ENCODE data around the gene MALAT1. TPM values are rescaled to one million over a fixed set of nuclear protein-coding genes. Genes with fewer than 3 reads are reported as not detected.
A peak's percentile ranks its signal among the peaks of the same experiment; 100 is the strongest.

MALAT1 gene
- total and polyA plus RNA-seq, 10 of the 15 experiments (the other 5 are each of a cell fraction or from before 2014, with no cell fraction given) = 448 to 8,160 (median 2,019) TPM

- TF ChIP-seq ZNF622 (IDR thresholded peaks at IDR 0.05) = no peak
- no peak for TF ChIP-seq IRF5 (IDR thresholded peaks at IDR 0.05; ENCODE audit: borderline replicate concordance)
- TF ChIP-seq ZNF24 (IDR thresholded peaks at IDR 0.05) = no peak
- peak; percentile 87 for TF ChIP-seq RB1 (IDR thresholded peaks at IDR 0.05; ENCODE audit: borderline replicate concordance)
- no peak for TF ChIP-seq NFXL1 (IDR thresholded peaks at IDR 0.05; ENCODE audit: borderline replicate concordance)
- TF ChIP-seq MTA2 (IDR thresholded peaks at IDR 0.05; ENCODE audit: low read depth) = peak; percentile 9; the same call in 1 of the 2 replicates
- 0 out of 2 replicates have a peak, but pooled peaks have one; percentile 36 for TF ChIP-seq POLR2AphosphoS2 (IDR thresholded peaks at IDR 0.05; ENCODE audit: low read depth, low read length)
- TF ChIP-seq CHD1 (IDR thresholded peaks at IDR 0.05; ENCODE audit: low read depth, low read length) = no peak
- no peak for TF ChIP-seq MYC (IDR thresholded peaks at IDR 0.05; ENCODE audit: insufficient read depth, insufficient read length, insufficient replicate concordance, low read length, severe bottlenecking)
- TF ChIP-seq CREB1 (IDR thresholded peaks at IDR 0.05; ENCODE audit: low read depth) = no peak
- no peak for TF ChIP-seq E4F1 (IDR thresholded peaks at IDR 0.05; ENCODE audit: borderline replicate concordance, partially characterized antibody)
- TF ChIP-seq USF1 (IDR thresholded peaks at IDR 0.05; ENCODE audit: borderline replicate concordance, extremely low read length, insufficient read depth, low read depth, low read length) = no peak
- TF ChIP-seq SKIL (IDR thresholded peaks at IDR 0.05; ENCODE audit: low read depth, poor library complexity, severe bottlenecking) = no peak
- TF ChIP-seq SUPT20H (IDR thresholded peaks at IDR 0.05; ENCODE audit: borderline replicate concordance, control insufficient read depth, low read depth, low read length) = no peak
- TF ChIP-seq MAX (IDR thresholded peaks at IDR 0.05; ENCODE audit: low read depth, low read length) = peak; percentile 33
- peak; percentile 81 for TF ChIP-seq POLR2A (IDR thresholded peaks at IDR 0.05; ENCODE audit: low read depth, low read length)
- TF ChIP-seq HSF1 (IDR thresholded peaks at IDR 0.05; ENCODE audit: low read depth, low read length) = no peak
- TF ChIP-seq HDAC2 (IDR thresholded peaks at IDR 0.05) = 0 out of 2 replicates have a peak, but pooled peaks have one; percentile 59
- TF ChIP-seq ZNF207 (IDR thresholded peaks at IDR 0.05; ENCODE audit: borderline replicate concordance) = no peak
- TF ChIP-seq CBX3 (IDR thresholded peaks at IDR 0.05; ENCODE audit: borderline replicate concordance, low read depth) = no peak
- TF ChIP-seq NRF1 (conservative IDR thresholded peaks at IDR 0.05; ENCODE audit: low read depth, low read length) = no peak
Measured at GRCh38 chr11:65540290-65541092, 41.6 kb downstream of the MALAT1 start (continued).

All from GM12878 (cell line).